ENCODE data around the gene RASGEF1C.
A peak's percentile ranks its signal among the peaks of the same experiment; 100 is the strongest.

RASGEF1C gene

GRCh38 chr5:180072256-180072548 lies 136.8 kb downstream of the RASGEF1C start (continued):
- TF ChIP-seq ZNF704 (tag by site-specific recombination; IDR thresholded peaks at IDR 0.05) (no peak), ZNF777 (tag by site-specific recombination; IDR thresholded peaks at IDR 0.05; ENCODE audit: borderline replicate concordance) (no peak), ZNF623 (tag by site-specific recombination; IDR thresholded peaks at IDR 0.05) (no peak), ZNF157 (tag by site-specific recombination; IDR thresholded peaks at IDR 0.05) (no peak), ZBTB44 (tag by site-specific recombination; IDR thresholded peaks at IDR 0.05) (no peak), ZNF677 (tag by site-specific recombination; IDR thresholded peaks at IDR 0.05) (no peak), YY1 (tag by site-specific recombination; IDR thresholded peaks at IDR 0.05) (no peak), ZNF561 (tag by site-specific recombination; IDR thresholded peaks at IDR 0.05; ENCODE audit: borderline replicate concordance) (no peak), ZNF302 (tag by site-specific recombination; IDR thresholded peaks at IDR 0.05; ENCODE audit: low read depth) (no peak), GLI2 (tag by site-specific recombination; IDR thresholded peaks at IDR 0.05; ENCODE audit: borderline replicate concordance, low read depth) (no peak), HOXD13 (CRISPR knock-in tag; IDR thresholded peaks at IDR 0.05; ENCODE audit: borderline replicate concordance) (0 out of 2 replicates have a peak, but pooled peaks have one; percentile 45), REPIN1 (tag by site-specific recombination; IDR thresholded peaks at IDR 0.05; ENCODE audit: low read depth) (no peak), ZSCAN16 (tag by site-specific recombination; IDR thresholded peaks at IDR 0.05) (no peak), ZNF211 (tag by site-specific recombination; IDR thresholded peaks at IDR 0.05; ENCODE audit: low read depth) (no peak), KLF16 (tag by site-specific recombination; IDR thresholded peaks at IDR 0.05) (no peak), GLI4 (tag by site-specific recombination; IDR thresholded peaks at IDR 0.05) (no peak), SCRT1 (tag by site-specific recombination; IDR thresholded peaks at IDR 0.05; ENCODE audit: borderline replicate concordance) (no peak), SP3 (tag by site-specific recombination; IDR thresholded peaks at IDR 0.05) (no peak; the same call in 1 of the 2 replicates), ZNF560 (tag by site-specific recombination; IDR thresholded peaks at IDR 0.05; ENCODE audit: borderline replicate concordance) (peak; percentile 96), ZNF174 (tag by site-specific recombination; IDR thresholded peaks at IDR 0.05) (no peak), GLIS1 (tag by site-specific recombination; IDR thresholded peaks at IDR 0.05) (no peak), ZNF621 (tag by site-specific recombination; IDR thresholded peaks at IDR 0.05) (no peak), MEIS1 (CRISPR knock-in tag; IDR thresholded peaks at IDR 0.05; ENCODE audit: borderline replicate concordance) (no peak), ZNF311 (tag by site-specific recombination; IDR thresholded peaks at IDR 0.05; ENCODE audit: borderline replicate concordance) (no peak), KLF8 (tag by site-specific recombination; IDR thresholded peaks at IDR 0.05) (no peak), ZNF341 (tag by site-specific recombination; IDR thresholded peaks at IDR 0.05; ENCODE audit: low read depth) (no peak), PRDM1 (tag by site-specific recombination; IDR thresholded peaks at IDR 0.05) (no peak), HOXA7 (CRISPR knock-in tag; IDR thresholded peaks at IDR 0.05; ENCODE audit: borderline replicate concordance) (no peak), SETDB1 (IDR thresholded peaks at IDR 0.05; ENCODE audit: insufficient read length, low read length) (peak; percentile 73), ZNF610 (tag by site-specific recombination; IDR thresholded peaks at IDR 0.05; ENCODE audit: borderline replicate concordance) (no peak), ZNF624 (tag by site-specific recombination; IDR thresholded peaks at IDR 0.05) (no peak), ZNF112 (tag by site-specific recombination; IDR thresholded peaks at IDR 0.05) (no peak)
- TF ChIP-seq, protein P1, sequence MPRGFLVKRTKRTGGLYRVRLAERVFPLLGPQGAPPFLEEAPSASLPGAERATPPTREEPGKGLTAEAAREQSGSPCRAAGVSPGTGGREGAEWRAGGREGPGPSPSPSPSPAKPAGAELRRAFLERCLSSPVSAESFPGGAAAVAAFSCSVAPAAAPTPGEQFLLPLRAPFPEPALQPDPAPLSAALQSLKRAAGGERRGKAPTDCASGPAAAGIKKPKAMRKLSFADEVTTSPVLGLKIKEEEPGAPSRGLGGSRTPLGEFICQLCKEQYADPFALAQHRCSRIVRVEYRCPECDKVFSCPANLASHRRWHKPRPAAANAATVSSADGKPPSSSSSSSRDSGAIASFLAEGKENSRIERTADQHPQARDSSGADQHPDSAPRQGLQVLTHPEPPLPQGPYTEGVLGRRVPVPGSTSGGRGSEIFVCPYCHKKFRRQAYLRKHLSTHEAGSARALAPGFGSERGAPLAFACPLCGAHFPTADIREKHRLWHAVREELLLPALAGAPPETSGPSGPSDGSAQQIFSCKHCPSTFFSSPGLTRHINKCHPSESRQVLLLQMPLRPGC (tag by site-specific recombination; IDR thresholded peaks at IDR 0.05), result no peak
- TF ChIP-seq, protein P2, sequence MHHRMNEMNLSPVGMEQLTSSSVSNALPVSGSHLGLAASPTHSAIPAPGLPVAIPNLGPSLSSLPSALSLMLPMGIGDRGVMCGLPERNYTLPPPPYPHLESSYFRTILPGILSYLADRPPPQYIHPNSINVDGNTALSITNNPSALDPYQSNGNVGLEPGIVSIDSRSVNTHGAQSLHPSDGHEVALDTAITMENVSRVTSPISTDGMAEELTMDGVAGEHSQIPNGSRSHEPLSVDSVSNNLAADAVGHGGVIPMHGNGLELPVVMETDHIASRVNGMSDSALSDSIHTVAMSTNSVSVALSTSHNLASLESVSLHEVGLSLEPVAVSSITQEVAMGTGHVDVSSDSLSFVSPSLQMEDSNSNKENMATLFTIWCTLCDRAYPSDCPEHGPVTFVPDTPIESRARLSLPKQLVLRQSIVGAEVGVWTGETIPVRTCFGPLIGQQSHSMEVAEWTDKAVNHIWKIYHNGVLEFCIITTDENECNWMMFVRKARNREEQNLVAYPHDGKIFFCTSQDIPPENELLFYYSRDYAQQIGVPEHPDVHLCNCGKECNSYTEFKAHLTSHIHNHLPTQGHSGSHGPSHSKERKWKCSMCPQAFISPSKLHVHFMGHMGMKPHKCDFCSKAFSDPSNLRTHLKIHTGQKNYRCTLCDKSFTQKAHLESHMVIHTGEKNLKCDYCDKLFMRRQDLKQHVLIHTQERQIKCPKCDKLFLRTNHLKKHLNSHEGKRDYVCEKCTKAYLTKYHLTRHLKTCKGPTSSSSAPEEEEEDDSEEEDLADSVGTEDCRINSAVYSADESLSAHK (tag by site-specific recombination; IDR thresholded peaks at IDR 0.05), result no peak
- TF ChIP-seq, protein P3, sequence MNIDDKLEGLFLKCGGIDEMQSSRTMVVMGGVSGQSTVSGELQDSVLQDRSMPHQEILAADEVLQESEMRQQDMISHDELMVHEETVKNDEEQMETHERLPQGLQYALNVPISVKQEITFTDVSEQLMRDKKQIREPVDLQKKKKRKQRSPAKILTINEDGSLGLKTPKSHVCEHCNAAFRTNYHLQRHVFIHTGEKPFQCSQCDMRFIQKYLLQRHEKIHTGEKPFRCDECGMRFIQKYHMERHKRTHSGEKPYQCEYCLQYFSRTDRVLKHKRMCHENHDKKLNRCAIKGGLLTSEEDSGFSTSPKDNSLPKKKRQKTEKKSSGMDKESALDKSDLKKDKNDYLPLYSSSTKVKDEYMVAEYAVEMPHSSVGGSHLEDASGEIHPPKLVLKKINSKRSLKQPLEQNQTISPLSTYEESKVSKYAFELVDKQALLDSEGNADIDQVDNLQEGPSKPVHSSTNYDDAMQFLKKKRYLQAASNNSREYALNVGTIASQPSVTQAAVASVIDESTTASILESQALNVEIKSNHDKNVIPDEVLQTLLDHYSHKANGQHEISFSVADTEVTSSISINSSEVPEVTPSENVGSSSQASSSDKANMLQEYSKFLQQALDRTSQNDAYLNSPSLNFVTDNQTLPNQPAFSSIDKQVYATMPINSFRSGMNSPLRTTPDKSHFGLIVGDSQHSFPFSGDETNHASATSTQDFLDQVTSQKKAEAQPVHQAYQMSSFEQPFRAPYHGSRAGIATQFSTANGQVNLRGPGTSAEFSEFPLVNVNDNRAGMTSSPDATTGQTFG (tag by site-specific recombination; IDR thresholded peaks at IDR 0.05; ENCODE audit: borderline replicate concordance), result no peak
